ENCODE data around the gene LAPTM5.

The LAPTM5 gene

DNA sequence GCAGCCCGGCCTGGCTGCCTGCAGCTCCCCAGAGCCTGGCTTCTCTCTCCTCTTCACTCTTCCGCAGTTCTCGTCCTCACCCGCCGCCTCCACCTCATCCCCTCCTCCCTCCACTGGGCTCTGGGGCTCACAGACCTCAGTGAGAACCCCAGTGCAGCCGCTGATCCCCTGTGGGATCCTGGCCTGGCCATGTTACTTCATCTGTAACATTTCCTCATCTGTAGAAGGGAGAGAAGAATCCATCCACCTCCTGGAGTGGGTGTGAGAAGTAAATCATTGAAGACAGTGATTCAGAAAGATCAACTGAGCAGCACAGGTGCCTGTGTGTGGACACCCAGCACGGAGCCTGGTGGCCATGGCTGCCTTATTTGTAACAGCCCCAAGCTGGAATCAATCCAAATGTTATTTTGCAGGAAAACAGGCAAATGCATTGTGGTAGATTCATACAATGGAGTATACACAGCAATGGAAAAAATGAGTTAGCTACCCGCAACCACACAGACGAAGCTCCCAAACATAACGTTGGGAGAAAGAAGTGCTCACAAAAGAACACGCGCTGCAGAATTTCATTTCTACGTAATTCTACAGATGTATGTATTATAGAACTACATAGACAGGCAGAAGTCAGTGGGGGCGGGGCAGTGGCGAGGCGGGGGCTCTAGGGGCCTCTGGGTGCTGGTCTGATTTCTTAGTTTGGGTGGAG, 8.7 kb downstream of the LAPTM5 start:
- TF ChIP-seq CTCF (IDR thresholded peaks at IDR 0.05; ENCODE audit: insufficient read depth, missing control alignments), result no peak
- DNase-seq (ENCODE audit: insufficient read length, low spot score) (no peak), FAIRE-seq (no peak)

GRCh38 chr1:30748098-30748698, 9.4 kb downstream of the LAPTM5 start:
- no peak for FAIRE-seq
- no peak for TF ChIP-seq CTCF (IDR thresholded peaks at IDR 0.05; ENCODE audit: insufficient read depth, missing control alignments)
- DNase-seq (ENCODE audit: insufficient read length, low spot score), result no peak

- no peak for DNase-seq (ENCODE audit: insufficient read length, low spot score)
- TF ChIP-seq CTCF (IDR thresholded peaks at IDR 0.05; ENCODE audit: insufficient read depth, missing control alignments), result no peak
- no peak for FAIRE-seq
Measured at GRCh38 chr1:30747033-30748008, 10.3 kb downstream of the LAPTM5 start.

GRCh38 chr1:30746212-30747032, 11.2 kb downstream of the LAPTM5 start:
- DNase-seq (ENCODE audit: insufficient read length, low spot score) (no peak), FAIRE-seq (no peak)
- no peak for TF ChIP-seq CTCF (IDR thresholded peaks at IDR 0.05; ENCODE audit: insufficient read depth, missing control alignments)

- DNase-seq (ENCODE audit: insufficient read length, low spot score), result no peak
- FAIRE-seq, result no peak
- TF ChIP-seq CTCF (IDR thresholded peaks at IDR 0.05; ENCODE audit: insufficient read depth, missing control alignments), result no peak
Measured at GRCh38 chr1:30745834-30746208, 11.8 kb downstream of the LAPTM5 start.

DNA sequence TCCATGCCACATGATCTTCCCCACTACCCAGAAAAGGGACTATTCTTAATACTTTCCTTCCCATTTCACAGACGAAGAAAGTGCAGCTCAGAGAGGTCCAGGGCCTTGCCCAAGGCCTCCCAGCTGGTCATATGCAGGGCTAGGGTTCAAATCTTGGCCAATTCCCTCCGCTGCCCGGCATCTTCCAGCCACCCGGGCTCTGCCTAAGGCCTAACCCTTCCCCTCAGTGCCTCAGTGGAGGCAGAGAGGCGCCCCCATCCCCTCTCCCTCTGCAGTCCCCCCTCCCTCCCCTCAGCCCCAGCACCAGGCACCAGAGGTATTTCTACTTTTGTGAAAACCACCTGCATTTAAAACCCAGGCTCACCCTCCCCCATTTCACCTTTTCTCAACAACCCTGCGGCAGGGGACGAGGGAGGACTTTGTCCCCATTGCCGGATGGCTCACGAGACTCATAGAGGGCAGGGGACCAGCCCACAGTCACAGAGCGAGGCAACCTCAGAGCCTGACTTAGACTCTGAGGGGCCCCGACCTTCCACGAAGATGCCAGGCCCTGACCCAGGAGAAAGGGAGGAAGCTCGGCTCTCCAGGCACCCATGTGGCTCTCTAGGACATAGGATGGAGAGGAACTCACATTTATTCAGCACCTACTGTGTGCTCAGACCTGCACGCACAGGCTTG, 12.3 kb downstream of the LAPTM5 start:
- no peak for FAIRE-seq
- no peak for DNase-seq (ENCODE audit: insufficient read length, low spot score)
- no peak for TF ChIP-seq CTCF (IDR thresholded peaks at IDR 0.05; ENCODE audit: insufficient read depth, missing control alignments)

Measured in D721Med (cell line).